GM23338 (cell line): ENCODE results near the gene ABCC1. TPM values are rescaled to one million over a fixed set of nuclear protein-coding genes. Genes with fewer than 3 reads are reported as not detected.

ENCODE experiments used
- ATAC-seq: fragments of 200-7000 bp; cut with Tn5 transposase; 3 replicates; pipeline ENCODE4 v1.9.1; 2020
- DNase-seq: peaks from one replicate; pipeline ENCODE4 v3.0.0-alpha.2; 2015; ENCODE audit warnings: low spot score
- H2AFZ ChIP-seq: fragments of 200-600 bp; sonication (generic); 2 replicates; pipeline ENCODE4 v1.8.0; 2016; ENCODE audit warnings: antibody characterized with exemption, mild to moderate bottlenecking, moderate library complexity
- H3F3A ChIP-seq: fragments of 200-600 bp; sonication (generic); replicated peaks from 2 replicates; pipeline ENCODE4 v1.8.0; 2017; ENCODE audit warnings: antibody characterized with exemption, mixed run types, low read depth
- H3K27ac ChIP-seq: fragments of 200-600 bp; sonication (generic); 2 replicates; pipeline ENCODE4 v1.6.1; 2016; ENCODE audit warnings: low read depth
- H3K27me3 ChIP-seq: fragments of 200-600 bp; sonication (generic); 2 replicates; pipeline ENCODE4 v1.8.0; 2016; ENCODE audit warnings: mild to moderate bottlenecking, mixed run types, moderate library complexity; ENCODE audit not compliant: insufficient read depth
- H3K36me3 ChIP-seq: fragments of 200-600 bp; sonication (generic); 2 replicates; pipeline ENCODE4 v1.8.0; 2016; ENCODE audit warnings: mild to moderate bottlenecking; ENCODE audit not compliant: insufficient read depth
- H3K4me1 ChIP-seq: fragments of 200-600 bp; sonication (generic); 2 replicates; pipeline ENCODE4 v1.8.0; 2016; ENCODE audit warnings: mild to moderate bottlenecking, moderate library complexity; ENCODE audit not compliant: insufficient read depth
- H3K4me2 ChIP-seq: fragments of 200-600 bp; sonication (generic); 2 replicates; pipeline ENCODE4 v1.7.1; 2017; ENCODE audit warnings: mixed run types
- H3K4me3 ChIP-seq: fragments of 200-600 bp; sonication (generic); 2 replicates; pipeline ENCODE4 v1.6.1; 2016; ENCODE audit warnings: mixed run types
- H3K79me2 ChIP-seq: fragments of 200-600 bp; sonication (generic); replicated peaks from 2 replicates; pipeline ENCODE4 v1.8.0; 2017; ENCODE audit warnings: mild to moderate bottlenecking; ENCODE audit not compliant: insufficient read depth
- H3K9me2 ChIP-seq: fragments of 200-600 bp; sonication (generic); 2 replicates; pipeline ENCODE4 v1.8.0; 2017; ENCODE audit not compliant: insufficient read depth
- H4K20me1 ChIP-seq: fragments of 200-600 bp; sonication (generic); replicated peaks from 2 replicates; pipeline ENCODE4 v1.8.0; 2017; ENCODE audit warnings: mild to moderate bottlenecking; ENCODE audit not compliant: insufficient read depth
- H3K27ac Mint-ChIP-seq: 2 replicates; pipeline ENCODE4 v1.8.0; 2020; ENCODE audit warnings: inconsistent platforms, mild to moderate bottlenecking, moderate library complexity, mixed read lengths
- H3K27me3 Mint-ChIP-seq: 3 replicates; pipeline ENCODE4 v1.8.0; 2022; ENCODE audit warnings: low read depth, mild to moderate bottlenecking, moderate library complexity, mixed read lengths, inconsistent platforms; ENCODE audit not compliant: insufficient read depth, poor library complexity
- H3K36me3 Mint-ChIP-seq: 3 replicates; pipeline ENCODE4 v1.8.0; 2021; ENCODE audit warnings: low read depth, mild to moderate bottlenecking, inconsistent platforms, moderate library complexity, mixed read lengths
- H3K4me1 Mint-ChIP-seq: 3 replicates; pipeline ENCODE4 v1.8.0; 2020; ENCODE audit warnings: mild to moderate bottlenecking, inconsistent platforms, mixed read lengths
- H3K4me3 Mint-ChIP-seq: 3 replicates; pipeline ENCODE4 v1.8.0; 2021; ENCODE audit warnings: moderate library complexity, mild to moderate bottlenecking, inconsistent platforms, mixed read lengths
- H3K9me3 Mint-ChIP-seq: 3 replicates; pipeline ENCODE4 v1.8.0; 2020; ENCODE audit warnings: moderate library complexity, mild to moderate bottlenecking, inconsistent platforms, mixed read lengths
- CREB1 ChIP-seq: fragments of 250-450 bp; sonication (Bioruptor Pico); IDR thresholded peaks from 2 replicates; pipeline ENCODE4 v1.5.0; 2020; ENCODE audit warnings: low read depth, mild to moderate bottlenecking, moderate library complexity
- CTCF ChIP-seq, 2 experiments: fragments of 200-600 bp in 1 of 2; sonication (generic) in 1 of 2; conservative IDR thresholded peaks; 2 replicates each; pipeline versions ENCODE4 v1.5.1 to v1.6.1; 2016 to 2017; ENCODE audit warnings: antibody characterized with exemption in 2 of 2, low read depth in 2 of 2, mild to moderate bottlenecking in 2 of 2, moderate library complexity in 1 of 2
- ETS1 ChIP-seq: IDR thresholded peaks from 2 replicates; pipeline ENCODE4 v1.6.1; 2016; ENCODE audit warnings: antibody characterized with exemption
- EZH2 ChIP-seq: fragments of 200-600 bp; sonication (generic); IDR thresholded peaks from one replicate; pipeline ENCODE4 v1.8.0; 2017; ENCODE audit warnings: antibody characterized with exemption, mild to moderate bottlenecking, low read depth; ENCODE audit not compliant: unreplicated experiment
- EZH2phosphoT487 ChIP-seq: fragments of 200-600 bp; sonication (generic); IDR thresholded peaks from one replicate; pipeline ENCODE4 v1.8.1; 2018; ENCODE audit warnings: antibody characterized with exemption; ENCODE audit not compliant: unreplicated experiment
- JUNB ChIP-seq: IDR thresholded peaks from one replicate; pipeline ENCODE4 v1.6.1; 2016; ENCODE audit warnings: antibody characterized with exemption; ENCODE audit not compliant: unreplicated experiment
- NANOG ChIP-seq: IDR thresholded peaks from 2 replicates; pipeline ENCODE4 v1.6.1; 2016; ENCODE audit warnings: antibody characterized with exemption, borderline replicate concordance
- POLR2AphosphoS5 ChIP-seq: IDR thresholded peaks from 2 replicates; pipeline ENCODE4 v1.6.1; 2016; ENCODE audit warnings: antibody characterized with exemption, low read depth
- REST ChIP-seq: IDR thresholded peaks from one replicate; pipeline ENCODE4 v1.6.1; 2018; ENCODE audit warnings: antibody characterized with exemption; ENCODE audit not compliant: unreplicated experiment
- STAT1 ChIP-seq: IDR thresholded peaks from one replicate; pipeline ENCODE4 v1.6.1; 2016; ENCODE audit warnings: antibody characterized with exemption; ENCODE audit not compliant: unreplicated experiment
- ZNF114 ChIP-seq: fragments of 250-450 bp; sonication (Bioruptor Pico); IDR thresholded peaks from 2 replicates; pipeline ENCODE4 v1.5.0; 2020; ENCODE audit warnings: mild to moderate bottlenecking, moderate library complexity
- ZNF331 ChIP-seq: fragments of 250-450 bp; sonication (Bioruptor Pico); IDR thresholded peaks from 2 replicates; pipeline ENCODE4 v1.5.0; 2020; ENCODE audit warnings: low read depth, mild to moderate bottlenecking, moderate library complexity
- ZNF462 ChIP-seq: fragments of 250-450 bp; sonication (Bioruptor Pico); IDR thresholded peaks from 2 replicates; pipeline ENCODE4 v1.5.0; 2020; ENCODE audit warnings: mild to moderate bottlenecking, moderate library complexity
- polyA plus RNA-seq: library from polyadenylated mRNA; unstranded; fragments of >200 nt; fragmentation: Nextera tagmentation; extraction: Ambion mirVana; gene quantifications from 2 replicates; pipeline ENCODE4 v1.2.1, GENCODE V29; 2016
- total RNA-seq: library from RNA; depleted of rRNA; stranded (reverse); fragments of >200 nt; shearing (Covaris generic); gene quantifications from 2 replicates; pipeline ENCODE4 v1.2.3, GENCODE V29; 2014

Gene ABCC1
- total and polyA plus RNA-seq, 2 experiments from 2014 or later, result 11.0 to 46.6 TPM

- Histone ChIP-seq H3K4me3 (no peak overlapping the region), H2AFZ (no peak overlapping the region), H3F3A (no peaks in the 10 kb centered on the region), H3K27ac (peak overlapping the region; percentile 42), H3K4me2 (no peak overlapping the region), H3K4me1 (no peaks in the 10 kb centered on the region), H3K79me2 (peaks cover 3% of the 10 kb centered on the region), H4K20me1 (peaks cover 6% of the 10 kb centered on the region), H3K9me2 (no peaks in the 10 kb centered on the region), H3K36me3 (0 out of 2 replicates have a peak, but pooled peaks cover 7% of the 10 kb centered on the region), H3K27me3 (no peaks in the 10 kb centered on the region)
- ATAC-seq (peak; percentile 28; the same call in 2 of the 3 replicates), DNase-seq (no peak)
- peaks cover 60% of the 10 kb centered on the region for H3K36me3 Mint-ChIP-seq
- H3K9me3 Mint-ChIP-seq, result no peaks in the 10 kb centered on the region
- H3K27me3 Mint-ChIP-seq, result peaks cover 3% of the 10 kb centered on the region
- no peak overlapping the region for H3K27ac Mint-ChIP-seq
- H3K4me3 Mint-ChIP-seq, result no peak overlapping the region
- TF ChIP-seq STAT1 (no peak), CTCF (conservative IDR thresholded peaks at IDR 0.05; ENCODE audit: low read depth in 2 of 2) (no peak), NANOG (no peak), POLR2AphosphoS5 (no peak), REST (no peak), CREB1 (no peak), JUNB (no peak), EZH2phosphoT487 (no peak), ETS1 (no peak), ZNF331 (CRISPR knock-in tag) (no peak), ZNF462 (CRISPR knock-in tag) (no peak), ZNF114 (CRISPR knock-in tag) (no peak), EZH2 (no peak)
- peaks cover 13% of the 10 kb centered on the region; the same call in 2 of the 3 replicates for H3K4me1 Mint-ChIP-seq
Observed at GRCh38 chr16:16093628-16094332, 144.4 kb downstream of the ABCC1 start.
